ENCODE results near the gene COX7A2L.
"Not testable (repeated sequence)": the region's sequence is repeated elsewhere in the genome, so short reads cannot be mapped to it uniquely, and the experiment has no call there.

- TF ChIP-seq CTCF (IDR thresholded peaks at IDR 0.05; ENCODE audit: low read length); EZH2 (IDR thresholded peaks at IDR 0.05; ENCODE audit: borderline replicate concordance, low read length): not testable (repeated sequence)
Measured at GRCh38 chr2:42393320-42393719, 32.3 kb upstream of the COX7A2L start.
